Stimulated activated CD4-positive, alpha-beta T cell treated with anti-CD3 and anti-CD28 coated beads, TNF-alpha, amount 100 ng/mL, for 48 hours (primary cell): ENCODE data around the gene SNORC.
"Not testable (repeated sequence)": the region's sequence is repeated elsewhere in the genome, so short reads cannot be mapped to it uniquely, and the experiment has no call there.

Experiments used
- DNase-seq, 3 donors: peaks; one replicate each; pipeline ENCODE4 v3.0.0-alpha.2; 2020; ENCODE audit warnings: low read depth in 3 of 3

The SNORC gene

GRCh38 chr2:232870018-232870765 lies at the start of gene SNORC:
Gene SNORC, plus strand, starts transcription at chr2:232870264. Its CDS starts 78 bp downstream, at chr2:232870342.
- DNase-seq: no peak

- DNase-seq: no peak
These were observed 40.1 kb upstream of the SNORC start for GRCh38 chr2:232829988-232830387.

GRCh38 chr2:232831496-232831895 lies 38.6 kb upstream of the SNORC start:
- no peak for DNase-seq

- no peak for DNase-seq
These were observed 36.2 kb upstream of the SNORC start for GRCh38 chr2:232833830-232834229.

- DNase-seq: no peak
These were observed 34.3 kb upstream of the SNORC start for GRCh38 chr2:232835687-232836208.

GRCh38 chr2:232836934-232837333 lies 33.1 kb upstream of the SNORC start:
- DNase-seq: no peak

GRCh38 chr2:232838406-232838874 lies 31.6 kb upstream of the SNORC start:
- peak; percentile 12 to 53 (median 28) for DNase-seq

- DNase-seq: no peak
These were observed 30.5 kb upstream of the SNORC start for GRCh38 chr2:232839411-232840079.

- no peak for DNase-seq
These were observed 27.4 kb upstream of the SNORC start for GRCh38 chr2:232842689-232843088.

- DNase-seq: no peak
These were observed 26.2 kb upstream of the SNORC start for GRCh38 chr2:232843834-232844233.

GRCh38 chr2:232846055-232846454 lies 24.0 kb upstream of the SNORC start:
- no peak for DNase-seq

GRCh38 chr2:232850039-232850438 lies 20.0 kb upstream of the SNORC start:
- DNase-seq: no peak

- not testable (repeated sequence) for DNase-seq
These were observed 18.0 kb upstream of the SNORC start for GRCh38 chr2:232852081-232852480.

- DNase-seq: no peak
These were observed 17.4 kb upstream of the SNORC start for GRCh38 chr2:232852676-232853075.

GRCh38 chr2:232854082-232854481 lies 16.0 kb upstream of the SNORC start:
- no peak for DNase-seq

- no peak for DNase-seq
These were observed 12.9 kb upstream of the SNORC start for GRCh38 chr2:232857158-232857563.

- DNase-seq: no peak
These were observed 10.6 kb upstream of the SNORC start for GRCh38 chr2:232859385-232859916.

GRCh38 chr2:232860593-232861241 lies 9.3 kb upstream of the SNORC start:
- no peak for DNase-seq

GRCh38 chr2:232861353-232861752 lies 8.7 kb upstream of the SNORC start:
- no peak for DNase-seq

GRCh38 chr2:232863996-232864395 lies 6.1 kb upstream of the SNORC start:
- no peak for DNase-seq

GRCh38 chr2:232865165-232865564 lies 4.9 kb upstream of the SNORC start:
- no peak for DNase-seq

GRCh38 chr2:232866104-232866503 lies 4.0 kb upstream of the SNORC start:
- DNase-seq: no peak
